Endothelial cell of umbilical vein (primary cell): ENCODE measurements around the gene MRGPRE. TPM values are rescaled to one million over a fixed set of nuclear protein-coding genes. Genes with fewer than 3 reads are reported as not detected.

Experiments
- BruUV-seq: library from RNA; stranded (reverse); fragments of 400-500 nt; replicated peaks from 2 replicates; lab custom pipeline; 2021; lab: Mats Ljungman, UMichigan
- CTCF ChIA-PET: fragments of 300-600, 350-600 bp; sonication (Branson Sonifier 250); formaldehyde crosslinking; loops from one replicate; lab custom pipeline; 2021; ENCODE audit warnings: antibody characterized with exemption, inconsistent platforms; lab: Charles Lee
- POLR2A ChIA-PET: fragments of 300-600, 350-600 bp; sonication (Branson Sonifier 250); formaldehyde crosslinking; loops from one replicate; lab custom pipeline; 2021; ENCODE audit warnings: antibody characterized with exemption, inconsistent platforms; lab: Charles Lee
- DNase-seq: peaks from one replicate; pipeline ENCODE4 v3.0.0-alpha.2; 2011; ENCODE audit warnings: low read depth, low spot score
- FAIRE-seq: peaks from 2 replicates; lab custom pipeline; 2011; peaks lifted over from hg19 to GRCh38; lab: Jason Lieb, UNC
- H2AFZ ChIP-seq: 2 replicates; pipeline ENCODE4 v1.6.0; 2012; ENCODE audit warnings: low read depth, low read length, control low read depth, inconsistent platforms
- H3K27ac ChIP-seq: 2 replicates; pipeline ENCODE4 v1.5.1; 2011; ENCODE audit warnings: low read depth, mild to moderate bottlenecking, control low read depth, low read length, moderate library complexity; ENCODE audit not compliant: insufficient read depth
- H3K27me3 ChIP-seq, 2 experiments: 2 replicates each; pipeline versions ENCODE4 v1.6.0 to v1.6.1; 2011; ENCODE audit warnings: low read length in 2 of 2, mixed read lengths in 1 of 2; ENCODE audit not compliant: control insufficient read depth in 2 of 2, insufficient read depth in 2 of 2
- H3K36me3 ChIP-seq, 2 experiments: 2 replicates in 1 of 2; 3 replicates in 1 of 2; pipeline ENCODE4 v1.5.1; 2011; ENCODE audit warnings: low read length in 2 of 2, mild to moderate bottlenecking in 1 of 2, moderate library complexity in 1 of 2; ENCODE audit not compliant: control insufficient read depth in 2 of 2, insufficient read depth in 2 of 2; ENCODE audit errors: extremely low read depth in 1 of 2
- H3K4me1 ChIP-seq: 3 replicates; pipeline ENCODE4 v1.5.1; 2011; ENCODE audit warnings: mild to moderate bottlenecking, low read length; ENCODE audit not compliant: control insufficient read depth, insufficient read depth; ENCODE audit errors: extremely low read depth
- H3K4me2 ChIP-seq: 2 replicates; pipeline ENCODE4 v1.6.1; 2011; ENCODE audit warnings: low read length, control low read depth, mixed read lengths; ENCODE audit not compliant: insufficient read depth
- H3K4me3 ChIP-seq, 3 experiments: fragments of 200-600 bp in 1 of 3; sonication (generic), shearing (Covaris generic) in 1 of 3; replicated peaks in 1 of 3; 2 replicates each; pipeline ENCODE4 v1.5.1; 2011 to 2016; ENCODE audit warnings: control low read depth in 3 of 3, low read length in 3 of 3, mild to moderate bottlenecking in 2 of 3, inconsistent platforms in 1 of 3, low read depth in 1 of 3, moderate library complexity in 1 of 3; ENCODE audit not compliant: insufficient read depth in 1 of 3
- H3K79me2 ChIP-seq: 2 replicates; pipeline ENCODE4 v1.6.0; 2012; ENCODE audit warnings: low read length, inconsistent platforms; ENCODE audit not compliant: control insufficient read depth, insufficient read depth
- H3K9ac ChIP-seq: replicated peaks from 2 replicates; pipeline ENCODE3; 2011; ENCODE audit warnings: low read length, control low read depth; ENCODE audit not compliant: insufficient read depth; ENCODE audit errors: extremely low read depth
- H3K9me1 ChIP-seq: replicated peaks from 3 replicates; pipeline ENCODE4 v1.6.0; 2011; ENCODE audit warnings: mild to moderate bottlenecking, low read length; ENCODE audit not compliant: control insufficient read depth, insufficient read depth; ENCODE audit errors: extremely low read depth
- H3K9me3 ChIP-seq: replicated peaks from 2 replicates; pipeline ENCODE4 v1.5.1; 2012; ENCODE audit warnings: low read length, inconsistent platforms; ENCODE audit not compliant: control insufficient read depth, insufficient read depth
- H4K20me1 ChIP-seq: replicated peaks from 2 replicates; pipeline ENCODE3; 2011; ENCODE audit warnings: mild to moderate bottlenecking, low read length; ENCODE audit not compliant: control insufficient read depth, insufficient read depth; ENCODE audit errors: extremely low read depth
- CTCF ChIP-seq, 2 donors: IDR thresholded peaks; 1 replicate in 1 of 2; 2 replicates in 1 of 2; pipeline ENCODE4 v1.5.1; 2011; ENCODE audit warnings: low read length in 2 of 2, mild to moderate bottlenecking in 2 of 2, moderate library complexity in 2 of 2, control low read depth in 1 of 2, inconsistent platforms in 1 of 2, low read depth in 1 of 2; ENCODE audit not compliant: insufficient read depth in 1 of 2; ENCODE audit errors: extremely low read depth in 1 of 2
- EZH2 ChIP-seq: IDR thresholded peaks from 2 replicates; pipeline ENCODE4 v1.6.1; 2012; ENCODE audit warnings: borderline replicate concordance, low read depth, mild to moderate bottlenecking, moderate library complexity, low read length, inconsistent platforms; ENCODE audit not compliant: severe bottlenecking
- FOS ChIP-seq: IDR thresholded peaks from 2 replicates; pipeline ENCODE4 v1.6.1; 2011; ENCODE audit warnings: mild to moderate bottlenecking, low read length, moderate library complexity, borderline replicate concordance; ENCODE audit not compliant: insufficient read depth
- GATA2 ChIP-seq: IDR thresholded peaks from 2 replicates; pipeline ENCODE4 v1.7.0; 2011; ENCODE audit warnings: low read depth, mild to moderate bottlenecking, moderate library complexity, mixed read lengths, low read length; ENCODE audit not compliant: insufficient read length, insufficient read depth
- JUN ChIP-seq: IDR thresholded peaks from 2 replicates; pipeline ENCODE4 v1.6.1; 2011; ENCODE audit warnings: borderline replicate concordance, low read depth; ENCODE audit not compliant: insufficient read length, insufficient read depth
- MYC ChIP-seq: IDR thresholded peaks from one replicate; pipeline ENCODE4 v1.6.1; 2011; ENCODE audit warnings: mild to moderate bottlenecking, low read depth, low read length
- POLR2A ChIP-seq: IDR thresholded peaks from 2 replicates; pipeline ENCODE4 v1.6.1; 2012; ENCODE audit warnings: low read depth, mild to moderate bottlenecking, control low read depth, low read length
- POLR2AphosphoS5 ChIP-seq: IDR thresholded peaks from 2 replicates; pipeline ENCODE4 v1.6.1; 2012; ENCODE audit warnings: low read depth, mild to moderate bottlenecking, control low read depth, low read length, moderate library complexity; ENCODE audit not compliant: insufficient read depth
- dilution Hi-C: fragments of 300-500 bp; cut with MboI; formaldehyde crosslinking; loops from one replicate; pipeline ENCODE4 v1.15.0; 2019; ENCODE audit warnings: low sequenced_read_pairs; ENCODE audit not compliant: extremely low pct_ligation_motif_present
- intact Hi-C: fragments of 100-400 bp; cut with micrococcal nuclease; formaldehyde crosslinking; loops from one replicate; pipeline ENCODE4 v1.10.0; 2022
- polyA plus RNA-seq, 4 experiments: library from polyadenylated mRNA; depleted of rRNA in 3 of 4; stranded (reverse) in 3 of 4; unstranded in 1 of 4; fragments of >200 nt; gene quantifications; 2 replicates each; pipeline versions ENCODE4 v1.2.1 to v1.2.3, GENCODE V29; 2011 to 2012; ENCODE audit warnings: missing spikeins in 1 of 4
- total RNA-seq: library from RNA; stranded (reverse); gene quantifications from 2 replicates; pipeline ENCODE4 v1.2.3, GENCODE V29; 2021
- TF ChIP-seq, protein P1 (sequence below): IDR thresholded peaks from 2 replicates; pipeline ENCODE4 v1.6.1; 2011; ENCODE audit not compliant: insufficient read depth, insufficient read length

The MRGPRE gene
- total and polyA plus RNA-seq, 2 donors (not counting 3 experiments of a cell fraction or from before 2014, with no cell fraction given): not detected

- Histone ChIP-seq H3K9ac (no peak overlapping the region), H3K27me3 (no peaks in the 10 kb centered on the region), H3K27ac (no peak overlapping the region), H3K9me3 (no peaks in the 10 kb centered on the region), H3K4me3 (no peak overlapping the region), H3K4me1 (no peaks in the 10 kb centered on the region), H3K9me1 (no peaks in the 10 kb centered on the region), H2AFZ (no peak overlapping the region), H3K4me2 (no peak overlapping the region), H3K79me2 (no peaks in the 10 kb centered on the region), H4K20me1 (no peaks in the 10 kb centered on the region), H3K36me3 (no peaks in the 10 kb centered on the region)
- dilution Hi-C loops (no loop called here), intact Hi-C loops (no loop called here)
- FAIRE-seq: no peak
- DNase-seq: no peak
- CTCF ChIA-PET: interaction anchor here (0.6 to 3.2 kb wide), 6 partner anchors 12 to 184 kb away, joined by 3 to 18 read pairs (median 3); no protein-coding TSS in a partner anchor
- TF ChIP-seq POLR2A (no peak), EZH2 (no peak), FOS (no peak), JUN (no peak), GATA2 (no peak), CTCF (IDR thresholded peaks at IDR 0.05; ENCODE audit: extremely low read depth in 1 of 2, insufficient read depth in 1 of 2, low read depth in 1 of 2, low read length in 2 of 2) (no peak), MYC (no peak), POLR2AphosphoS5 (no peak)
- TF ChIP-seq, protein P1, sequence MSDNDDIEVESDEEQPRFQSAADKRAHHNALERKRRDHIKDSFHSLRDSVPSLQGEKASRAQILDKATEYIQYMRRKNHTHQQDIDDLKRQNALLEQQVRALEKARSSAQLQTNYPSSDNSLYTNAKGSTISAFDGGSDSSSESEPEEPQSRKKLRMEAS: no peak
- POLR2A ChIA-PET: no interaction called here
- BruUV-seq: no TSS peak
Observed at GRCh38 chr11:3224401-3225057, 7.7 kb downstream of the MRGPRE start.
